ENCODE data around the gene PKD1. TPM values are rescaled to one million over a fixed set of nuclear protein-coding genes. Genes with fewer than 3 reads are reported as not detected.
A peak's percentile ranks its signal among the peaks of the same experiment; 100 is the strongest.

Gene PKD1
- total and polyA plus RNA-seq, 7 experiments from 2014 or later: 4.9 to 153 (median 97.6) TPM

DNA sequence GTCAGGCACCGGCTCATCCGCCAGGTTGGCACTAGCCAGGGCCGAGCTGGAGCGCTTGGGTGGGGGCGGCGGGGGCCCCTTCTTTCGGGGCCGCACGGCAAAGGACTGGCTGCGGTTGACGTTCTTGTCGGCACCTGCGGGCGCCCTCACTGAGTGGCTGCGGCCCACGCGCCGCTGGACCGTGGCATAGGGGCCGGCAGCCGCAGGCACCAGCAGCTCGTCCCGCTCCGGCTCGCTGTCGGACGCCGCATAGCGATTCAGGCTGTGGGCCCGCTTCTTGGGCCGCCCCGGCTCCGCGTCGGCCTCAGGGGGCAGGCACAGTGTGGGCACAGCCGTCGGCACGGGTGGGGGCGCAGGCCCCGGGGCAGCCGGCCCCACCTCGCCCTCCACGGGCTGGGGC is 44.8 kb upstream of the PKD1 start:
- ATAC-seq (no peak), DNase-seq (no peak)

DNA sequence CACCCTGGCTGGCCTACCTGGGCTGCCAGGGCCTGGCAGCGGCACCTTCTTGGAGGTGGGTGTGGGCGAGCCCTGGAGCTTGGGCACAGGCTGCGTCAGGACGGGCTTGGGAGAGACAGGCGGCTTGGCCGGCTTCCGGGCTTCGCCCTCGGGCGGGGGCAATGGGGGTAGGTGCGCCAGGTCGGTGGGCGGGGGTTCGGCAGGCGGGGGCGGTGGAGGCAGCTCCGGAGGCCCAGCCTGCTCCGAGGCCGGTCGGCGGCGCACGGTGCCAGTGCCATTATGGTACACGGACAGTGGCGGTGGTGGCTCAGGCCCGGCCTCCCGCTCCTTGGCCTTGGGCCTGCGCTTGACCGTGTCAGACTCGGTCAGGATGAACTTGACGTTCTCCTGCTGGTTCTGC is 43.9 kb upstream of the PKD1 start:
- ATAC-seq: no peak

More for the DNA sequence above, 44.8 kb upstream of the PKD1 start:
- Histone ChIP-seq H3K4me3 (ENCODE audit: low read length) (no peak overlapping the region), H3K27ac (ENCODE audit: low read depth, low read length) (no peak overlapping the region), H3K9me3 (ENCODE audit: control insufficient read depth in 2 of 3, low read length in 3 of 3) (no peaks in the 10 kb centered on the region), H3K4me1 (ENCODE audit: control insufficient read depth in 2 of 2, insufficient read depth in 2 of 2, low read length in 2 of 2) (no peaks in the 10 kb centered on the region), H3K36me3 (ENCODE audit: control insufficient read depth in 2 of 3, insufficient read depth in 3 of 3, low read length in 3 of 3) (peaks cover 0 to 22% (median 0%) of the 10 kb centered on the region in 3 experiments), H3K27me3 (ENCODE audit: control insufficient read depth in 2 of 2, insufficient read depth in 2 of 2, low read length in 2 of 2) (no peaks in the 10 kb centered on the region)
- intact Hi-C loops (cut with micrococcal nuclease): no loop called here
- CTCF ChIA-PET: no interaction called here
- Mint-ChIP-seq H3K27me3 (no peaks in the 10 kb centered on the region), H3K36me3 (peaks cover 0 to 6% (median 3%) of the 10 kb centered on the region in 5 donors), H3K4me3 (no peak overlapping the region), H3K9me3 (peaks cover 0 to 2% (median 0%) of the 10 kb centered on the region in 11 donors), H3K27ac (no peak overlapping the region), H3K4me1 (peaks cover 0 to 3% (median 0%) of the 10 kb centered on the region in 7 donors)
- POLR2A ChIA-PET: interaction anchor here (0.7 kb wide), 1 partner anchor 88 kb away, joined by 4 read pairs; no protein-coding TSS in a partner anchor

DNA sequence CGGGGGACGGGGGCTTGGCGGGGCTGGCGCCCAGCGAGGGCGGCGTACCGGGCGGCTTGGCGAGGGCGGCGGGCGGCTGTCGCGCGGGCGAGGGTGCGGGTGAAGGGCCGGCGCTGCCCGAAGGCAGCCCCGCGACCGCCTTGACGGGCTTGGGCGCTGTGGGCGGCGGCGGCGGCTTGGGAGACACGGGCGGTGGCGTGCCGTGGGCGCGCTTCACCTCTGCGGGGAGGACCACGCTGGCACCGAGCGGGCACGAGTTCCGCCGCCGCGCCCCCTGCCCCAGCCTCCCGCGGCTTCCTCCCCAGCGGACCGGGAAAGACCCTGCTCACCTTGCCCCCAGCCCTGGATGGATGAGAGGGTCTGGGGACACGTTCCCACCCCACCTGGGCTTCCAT is 43.4 kb upstream of the PKD1 start:
- no peak overlapping the region for H3K4me3 ChIP-seq (ENCODE audit: low read length)
- H3K9me3 ChIP-seq (ENCODE audit: control insufficient read depth in 2 of 3, low read length in 3 of 3): no peaks in the 10 kb centered on the region
- CTCF ChIA-PET: no interaction called here
- peaks cover 0 to 3% (median 0%) of the 10 kb centered on the region in 7 donors for H3K4me1 Mint-ChIP-seq
- no peak for ATAC-seq
- POLR2A ChIA-PET: no interaction called here
- peaks cover 0 to 7% (median 3%) of the 10 kb centered on the region in 5 donors for H3K36me3 Mint-ChIP-seq
- H3K9me3 Mint-ChIP-seq: peaks cover 0 to 2% (median 0%) of the 10 kb centered on the region in 11 donors
- H3K36me3 ChIP-seq (ENCODE audit: control insufficient read depth in 2 of 3, insufficient read depth in 3 of 3, low read length in 3 of 3): peaks cover 0 to 35% (median 0%) of the 10 kb centered on the region in 3 experiments
- no peak overlapping the region for H3K27ac Mint-ChIP-seq
- intact Hi-C loops (cut with micrococcal nuclease): no loop called here
- no peak for DNase-seq
- no peaks in the 10 kb centered on the region for H3K4me1 ChIP-seq (ENCODE audit: control insufficient read depth in 2 of 2, insufficient read depth in 2 of 2, low read length in 2 of 2)
- H3K27ac ChIP-seq (ENCODE audit: low read depth, low read length): no peak overlapping the region
- no peak overlapping the region for H3K4me3 Mint-ChIP-seq
- H3K27me3 ChIP-seq (ENCODE audit: control insufficient read depth in 2 of 2, insufficient read depth in 2 of 2, low read length in 2 of 2): no peaks in the 10 kb centered on the region
- H3K27me3 Mint-ChIP-seq: no peaks in the 10 kb centered on the region

More for the DNA sequence above, 43.9 kb upstream of the PKD1 start:
- H3K27ac Mint-ChIP-seq: no peak overlapping the region
- Histone ChIP-seq H3K4me1 (ENCODE audit: control insufficient read depth in 2 of 2, insufficient read depth in 2 of 2, low read length in 2 of 2) (no peaks in the 10 kb centered on the region), H3K4me3 (ENCODE audit: low read length) (no peak overlapping the region), H3K27me3 (ENCODE audit: control insufficient read depth in 2 of 2, insufficient read depth in 2 of 2, low read length in 2 of 2) (no peaks in the 10 kb centered on the region), H3K27ac (ENCODE audit: low read depth, low read length) (no peak overlapping the region), H3K9me3 (ENCODE audit: control insufficient read depth in 2 of 3, low read length in 3 of 3) (no peaks in the 10 kb centered on the region), H3K36me3 (ENCODE audit: control insufficient read depth in 2 of 3, insufficient read depth in 3 of 3, low read length in 3 of 3) (peaks cover 0 to 30% (median 0%) of the 10 kb centered on the region in 3 experiments)
- no peak for DNase-seq
- peaks cover 0 to 3% (median 0%) of the 10 kb centered on the region in 7 donors for H3K4me1 Mint-ChIP-seq
- no peak overlapping the region for H3K4me3 Mint-ChIP-seq
- H3K9me3 Mint-ChIP-seq: peaks cover 0 to 2% (median 0%) of the 10 kb centered on the region in 11 donors
- H3K36me3 Mint-ChIP-seq: peaks cover 0 to 6% (median 3%) of the 10 kb centered on the region in 5 donors
- ChIA-PET POLR2A (no interaction called here), CTCF (no interaction called here)
- intact Hi-C loops (cut with micrococcal nuclease): no loop called here
- H3K27me3 Mint-ChIP-seq: no peaks in the 10 kb centered on the region

DNA sequence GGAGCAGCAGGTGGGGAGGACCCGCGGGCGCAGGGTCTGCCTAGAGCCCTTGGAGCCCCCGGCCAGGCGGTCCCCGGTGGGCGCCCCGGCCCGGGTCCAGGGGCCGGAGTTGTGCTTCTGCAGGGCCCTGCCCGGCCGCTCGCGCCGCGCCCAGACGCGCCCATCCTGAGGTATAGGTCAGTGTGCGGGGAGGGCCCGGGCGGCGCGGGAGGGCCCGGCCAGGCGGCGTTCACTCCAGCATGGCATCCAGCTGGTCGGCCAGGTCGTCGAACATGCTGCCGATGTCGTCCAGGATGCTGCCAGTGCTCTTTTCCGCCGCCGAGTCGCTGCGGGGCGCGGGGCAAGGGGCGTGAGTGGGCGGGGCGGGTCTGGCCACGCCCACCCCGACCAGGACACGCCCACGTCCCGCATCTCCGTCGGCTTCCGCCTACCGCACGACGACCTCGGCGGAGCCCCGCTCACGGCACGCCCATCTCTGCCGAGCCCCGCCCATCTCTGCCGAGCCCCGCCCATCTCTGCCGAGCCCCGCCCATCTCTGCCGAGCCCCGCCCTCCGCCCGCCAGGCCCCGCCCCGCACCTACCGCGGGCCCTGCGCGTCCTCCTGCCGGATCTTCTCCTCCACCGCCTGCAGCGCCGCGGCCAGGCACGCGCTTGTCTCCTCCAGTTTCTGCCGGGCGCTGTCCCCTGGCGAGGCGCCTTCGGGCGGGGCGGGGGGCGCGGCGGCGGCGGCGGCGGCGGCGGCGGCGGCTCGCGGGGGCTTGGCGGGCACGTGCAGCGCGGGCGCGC is 42.8 kb upstream of the PKD1 start:
- POLR2A ChIA-PET: no interaction called here
- ATAC-seq (peak; percentile 86), DNase-seq (peak in 7 of 9 donors; percentile 31 to 55 (median 41))
- CTCF ChIA-PET: no interaction called here
- Mint-ChIP-seq H3K4me1 (peaks cover 0 to 4% (median 0%) of the 10 kb centered on the region in 7 donors), H3K27me3 (no peaks in the 10 kb centered on the region), H3K27ac (no peak overlapping the region), H3K36me3 (peaks cover 3 to 11% (median 4%) of the 10 kb centered on the region in 5 donors), H3K4me3 (no peak overlapping the region), H3K9me3 (peaks cover 0 to 2% (median 0%) of the 10 kb centered on the region in 11 donors)
- Histone ChIP-seq H3K4me1 (ENCODE audit: control insufficient read depth in 2 of 2, insufficient read depth in 2 of 2, low read length in 2 of 2) (no peaks in the 10 kb centered on the region), H3K36me3 (ENCODE audit: control insufficient read depth in 2 of 3, insufficient read depth in 3 of 3, low read length in 3 of 3) (peaks cover 0 to 39% (median 0%) of the 10 kb centered on the region in 3 experiments), H3K4me3 (ENCODE audit: low read length) (no peak overlapping the region), H3K9me3 (ENCODE audit: control insufficient read depth in 2 of 3, low read length in 3 of 3) (no peaks in the 10 kb centered on the region), H3K27ac (ENCODE audit: low read depth, low read length) (no peak overlapping the region), H3K27me3 (ENCODE audit: control insufficient read depth in 2 of 2, insufficient read depth in 2 of 2, low read length in 2 of 2) (no peaks in the 10 kb centered on the region)
- intact Hi-C loops (cut with micrococcal nuclease): no loop called here

DNA sequence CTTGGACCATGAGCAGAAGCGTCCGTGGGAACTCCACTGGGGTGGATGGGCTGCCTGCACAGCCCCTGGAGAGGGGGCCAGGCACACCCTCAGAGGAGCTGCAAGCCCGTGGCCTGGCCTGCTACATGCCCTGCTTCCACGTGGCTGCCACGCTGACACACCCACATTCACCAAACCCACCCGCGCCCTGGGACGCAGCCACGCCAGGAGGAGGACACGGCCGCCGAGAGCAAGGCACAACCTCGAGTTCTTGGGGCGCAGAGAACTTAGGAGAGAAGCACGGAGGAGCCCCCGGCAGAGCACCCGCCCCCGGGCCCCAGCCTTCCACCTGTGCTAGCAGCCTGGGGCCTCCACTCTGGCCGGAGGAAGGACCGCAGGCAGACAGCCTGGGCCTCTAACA is 41.9 kb upstream of the PKD1 start:
- peaks cover 0 to 44% (median 0%) of the 10 kb centered on the region in 3 experiments for H3K36me3 ChIP-seq (ENCODE audit: control insufficient read depth in 2 of 3, insufficient read depth in 3 of 3, low read length in 3 of 3)
- POLR2A ChIA-PET: no interaction called here

DNA sequence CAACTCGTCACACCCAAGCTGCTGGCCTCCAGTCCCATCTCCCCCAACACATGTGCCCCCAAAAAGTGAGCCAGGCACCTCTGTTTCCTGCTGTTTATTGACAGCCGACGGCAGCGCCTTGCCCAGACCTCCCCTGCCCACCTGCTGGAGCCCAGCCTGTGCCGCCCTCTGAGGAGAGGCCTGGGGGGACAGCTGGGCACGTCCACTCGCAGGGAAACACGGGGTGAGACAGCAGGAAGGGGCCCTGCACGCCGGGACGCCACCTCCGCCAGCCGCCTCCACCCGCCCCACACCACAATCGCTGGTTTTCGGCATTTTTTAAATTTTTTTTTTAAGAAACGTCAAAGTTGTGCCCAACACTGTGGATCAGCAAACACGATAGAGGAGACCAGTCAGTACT is 41.4 kb upstream of the PKD1 start:
- Histone ChIP-seq H3K27ac (ENCODE audit: low read depth, low read length) (no peak overlapping the region), H3K36me3 (ENCODE audit: control insufficient read depth in 2 of 3, insufficient read depth in 3 of 3, low read length in 3 of 3) (peaks cover 0 to 45% (median 0%) of the 10 kb centered on the region in 3 experiments), H3K9me3 (ENCODE audit: control insufficient read depth in 2 of 3, low read length in 3 of 3) (no peaks in the 10 kb centered on the region), H3K4me1 (ENCODE audit: control insufficient read depth in 2 of 2, insufficient read depth in 2 of 2, low read length in 2 of 2) (no peaks in the 10 kb centered on the region), H3K4me3 (ENCODE audit: low read length) (no peak overlapping the region), H3K27me3 (ENCODE audit: control insufficient read depth in 2 of 2, insufficient read depth in 2 of 2, low read length in 2 of 2) (no peaks in the 10 kb centered on the region)
- Mint-ChIP-seq H3K27me3 (no peaks in the 10 kb centered on the region), H3K36me3 (peaks cover 3 to 11% (median 4%) of the 10 kb centered on the region in 5 donors), H3K27ac (no peak overlapping the region), H3K4me3 (no peak overlapping the region), H3K4me1 (peaks cover 0 to 4% (median 0%) of the 10 kb centered on the region in 7 donors), H3K9me3 (peaks cover 0 to under 1% (median 0%) of the 10 kb centered on the region in 11 donors)
- CTCF ChIA-PET: no interaction called here
- DNase-seq (no peak), ATAC-seq (no peak)
- POLR2A ChIA-PET: no interaction called here
- intact Hi-C loops (cut with micrococcal nuclease): no loop called here

More for the DNA sequence above, 41.9 kb upstream of the PKD1 start:
- Mint-ChIP-seq H3K27ac (no peak overlapping the region), H3K9me3 (peaks cover 0 to 2% (median 0%) of the 10 kb centered on the region in 11 donors), H3K36me3 (peaks cover 3 to 11% (median 4%) of the 10 kb centered on the region in 5 donors), H3K4me3 (no peak overlapping the region), H3K27me3 (no peaks in the 10 kb centered on the region), H3K4me1 (peaks cover 0 to 4% (median 0%) of the 10 kb centered on the region in 7 donors)
- no peaks in the 10 kb centered on the region for H3K4me1 ChIP-seq (ENCODE audit: control insufficient read depth in 2 of 2, insufficient read depth in 2 of 2, low read length in 2 of 2)
- no peak for DNase-seq
- H3K4me3 ChIP-seq (ENCODE audit: low read length): no peak overlapping the region
- no peaks in the 10 kb centered on the region for H3K27me3 ChIP-seq (ENCODE audit: control insufficient read depth in 2 of 2, insufficient read depth in 2 of 2, low read length in 2 of 2)
- intact Hi-C loops (cut with micrococcal nuclease): no loop called here
- no peaks in the 10 kb centered on the region for H3K9me3 ChIP-seq (ENCODE audit: control insufficient read depth in 2 of 3, low read length in 3 of 3)
- ATAC-seq: no peak
- CTCF ChIA-PET: no interaction called here
- no peak overlapping the region for H3K27ac ChIP-seq (ENCODE audit: low read depth, low read length)
